Gastrocnemius medialis (tissue), 4 donors: ENCODE measurements around the gene BCAS4.

Experiments used
- CTCF ChIP-seq, 5 experiments: fragments of 450-650 bp in 3 of 5; fragments of 200-600 bp in 2 of 5; sonication (generic) in 2 of 5; IDR thresholded peaks in 4 of 5; conservative IDR thresholded peaks in 1 of 5; 1 replicate in 4 of 5; 2 replicates in 1 of 5; pipeline ENCODE4 v1.5.1; 2016 to 2019; ENCODE audit warnings: antibody characterized with exemption in 5 of 5, mild to moderate bottlenecking in 3 of 5, moderate library complexity in 3 of 5
- POLR2A ChIP-seq, 2 donors: fragments of 450-650 bp; IDR thresholded peaks; one replicate each; pipeline ENCODE4 v1.6.1; 2017; ENCODE audit warnings: antibody characterized with exemption in 2 of 2, mild to moderate bottlenecking in 2 of 2, moderate library complexity in 2 of 2

- no peak for TF ChIP-seq POLR2A (IDR thresholded peaks at IDR 0.05)
- TF ChIP-seq CTCF (IDR thresholded peaks at IDR 0.05 in 4 of 5, conservative IDR thresholded peaks at IDR 0.05 in 1 of 5): no peak
Observed at GRCh38 chr20:50821257-50821921, 26.5 kb downstream of the BCAS4 start.
